ENCODE results near the gene SPEF2. TPM values are rescaled to one million over a fixed set of nuclear protein-coding genes. Genes with fewer than 3 reads are reported as not detected.

The SPEF2 gene
- polyA plus RNA-seq, 1 donor from 2014 or later = 18.5 TPM

GRCh38 chr5:35788724-35789123 is 171.1 kb downstream of the SPEF2 start:
- Histone ChIP-seq H3K79me2 (replicated peaks; ENCODE audit: insufficient read depth, low read length) (no peaks in the 10 kb centered on the region), H3K9me3 (ENCODE audit: low read length) (no peaks in the 10 kb centered on the region), H2AFZ (ENCODE audit: low read depth, low read length) (no peak overlapping the region), H3K9me2 (ENCODE audit: insufficient read depth, low read length) (no peaks in the 10 kb centered on the region), H4K20me1 (ENCODE audit: insufficient read depth) (no peaks in the 10 kb centered on the region), H3K27me3 (ENCODE audit: insufficient read depth, low read depth, low read length) (no peaks in the 10 kb centered on the region), H3K36me3 (ENCODE audit: insufficient read depth, low read length) (no peaks in the 10 kb centered on the region), H3K4me3 (ENCODE audit: low read length) (no peak overlapping the region), H3K27ac (ENCODE audit: low read length) (no peak overlapping the region), H3K9ac (ENCODE audit: low read length) (no peak overlapping the region), H3K4me2 (ENCODE audit: low read length) (no peak overlapping the region), H3F3A (ENCODE audit: insufficient read depth, low read length, poor library complexity, severe bottlenecking) (no peaks in the 10 kb centered on the region)
- TF ChIP-seq SMC3 (conservative IDR thresholded peaks at IDR 0.05; ENCODE audit: poor library complexity) (no peak), MXI1 (conservative IDR thresholded peaks at IDR 0.05; ENCODE audit: poor library complexity, severe bottlenecking) (no peak), EP300 (conservative IDR thresholded peaks at IDR 0.05; ENCODE audit: poor library complexity, severe bottlenecking) (no peak), REST (IDR thresholded peaks at IDR 0.05; ENCODE audit: borderline replicate concordance) (no peak), POLR2AphosphoS5 (IDR thresholded peaks at IDR 0.05) (no peak), EZH2 (IDR thresholded peaks at IDR 0.05; ENCODE audit: borderline replicate concordance, insufficient read depth, low read length, poor library complexity, severe bottlenecking) (no peak), TAF1 (IDR thresholded peaks at IDR 0.05; ENCODE audit: low read depth) (no peak), RAD21 (conservative IDR thresholded peaks at IDR 0.05) (no peak)
- TF ChIP-seq, protein P1, sequence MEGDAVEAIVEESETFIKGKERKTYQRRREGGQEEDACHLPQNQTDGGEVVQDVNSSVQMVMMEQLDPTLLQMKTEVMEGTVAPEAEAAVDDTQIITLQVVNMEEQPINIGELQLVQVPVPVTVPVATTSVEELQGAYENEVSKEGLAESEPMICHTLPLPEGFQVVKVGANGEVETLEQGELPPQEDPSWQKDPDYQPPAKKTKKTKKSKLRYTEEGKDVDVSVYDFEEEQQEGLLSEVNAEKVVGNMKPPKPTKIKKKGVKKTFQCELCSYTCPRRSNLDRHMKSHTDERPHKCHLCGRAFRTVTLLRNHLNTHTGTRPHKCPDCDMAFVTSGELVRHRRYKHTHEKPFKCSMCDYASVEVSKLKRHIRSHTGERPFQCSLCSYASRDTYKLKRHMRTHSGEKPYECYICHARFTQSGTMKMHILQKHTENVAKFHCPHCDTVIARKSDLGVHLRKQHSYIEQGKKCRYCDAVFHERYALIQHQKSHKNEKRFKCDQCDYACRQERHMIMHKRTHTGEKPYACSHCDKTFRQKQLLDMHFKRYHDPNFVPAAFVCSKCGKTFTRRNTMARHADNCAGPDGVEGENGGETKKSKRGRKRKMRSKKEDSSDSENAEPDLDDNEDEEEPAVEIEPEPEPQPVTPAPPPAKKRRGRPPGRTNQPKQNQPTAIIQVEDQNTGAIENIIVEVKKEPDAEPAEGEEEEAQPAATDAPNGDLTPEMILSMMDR (IDR thresholded peaks at IDR 0.05; ENCODE audit: poor library complexity, severe bottlenecking) = no peak

DNA sequence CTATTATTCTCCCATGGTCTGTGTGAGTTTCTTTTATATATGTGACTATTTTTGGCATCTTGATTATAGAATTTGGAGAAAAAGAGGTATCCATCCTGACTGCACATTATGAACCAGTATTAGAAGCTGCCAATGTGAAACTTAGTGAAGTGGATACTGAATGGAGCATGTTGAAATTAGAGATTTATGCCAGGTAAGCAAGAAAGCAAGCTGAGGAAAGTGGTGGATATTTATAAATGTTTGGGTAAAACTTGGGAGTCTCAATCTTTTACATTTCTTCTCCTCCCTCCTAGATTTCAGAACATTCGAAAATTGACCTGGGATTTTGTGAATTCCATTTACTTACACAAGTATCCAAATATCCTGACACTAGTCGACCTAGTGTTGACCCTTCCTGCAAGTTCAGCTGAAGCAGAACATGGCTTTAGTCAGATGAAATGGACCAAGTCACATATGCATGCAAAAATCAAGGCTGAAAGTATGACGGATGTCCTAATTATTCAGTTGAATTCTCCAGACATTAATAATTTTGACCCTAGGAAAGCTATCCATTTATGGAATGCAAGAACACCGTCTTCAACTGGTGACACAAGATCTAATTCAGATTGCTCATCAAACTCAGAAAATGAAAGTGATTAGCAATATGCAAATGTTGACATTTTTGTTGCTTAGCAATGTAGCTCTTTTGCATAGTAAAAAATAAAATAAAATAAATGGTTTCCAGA is 172.2 kb downstream of the SPEF2 start:
- Histone ChIP-seq H2AFZ (ENCODE audit: low read depth, low read length) (no peak overlapping the region), H3K9ac (ENCODE audit: low read length) (no peak overlapping the region), H4K20me1 (ENCODE audit: insufficient read depth) (no peaks in the 10 kb centered on the region), H3K9me3 (ENCODE audit: low read length) (no peaks in the 10 kb centered on the region), H3K79me2 (replicated peaks; ENCODE audit: insufficient read depth, low read length) (no peaks in the 10 kb centered on the region), H3K36me3 (ENCODE audit: insufficient read depth, low read length) (no peaks in the 10 kb centered on the region), H3K27ac (ENCODE audit: low read length) (no peak overlapping the region), H3K4me3 (ENCODE audit: low read length) (no peak overlapping the region), H3F3A (ENCODE audit: insufficient read depth, low read length, poor library complexity, severe bottlenecking) (no peaks in the 10 kb centered on the region), H3K4me2 (ENCODE audit: low read length) (no peak overlapping the region), H3K27me3 (ENCODE audit: insufficient read depth, low read depth, low read length) (no peaks in the 10 kb centered on the region), H3K9me2 (ENCODE audit: insufficient read depth, low read length) (no peaks in the 10 kb centered on the region)
- TF ChIP-seq EZH2 (IDR thresholded peaks at IDR 0.05; ENCODE audit: borderline replicate concordance, insufficient read depth, low read length, poor library complexity, severe bottlenecking) = no peak
- no peak for TF ChIP-seq TAF1 (IDR thresholded peaks at IDR 0.05; ENCODE audit: low read depth)
- no peak for TF ChIP-seq POLR2AphosphoS5 (IDR thresholded peaks at IDR 0.05)
- TF ChIP-seq REST (IDR thresholded peaks at IDR 0.05; ENCODE audit: borderline replicate concordance) = no peak
- TF ChIP-seq, protein P1 (IDR thresholded peaks at IDR 0.05; ENCODE audit: poor library complexity, severe bottlenecking) = no peak
- TF ChIP-seq MXI1 (conservative IDR thresholded peaks at IDR 0.05; ENCODE audit: poor library complexity, severe bottlenecking) = no peak
- no peak for TF ChIP-seq SMC3 (conservative IDR thresholded peaks at IDR 0.05; ENCODE audit: poor library complexity)
- no peak for TF ChIP-seq EP300 (conservative IDR thresholded peaks at IDR 0.05; ENCODE audit: poor library complexity, severe bottlenecking)
- TF ChIP-seq RAD21 (conservative IDR thresholded peaks at IDR 0.05) = no peak

Measured in neural cell (in vitro differentiated cells).